Stimulated activated CD8-positive, alpha-beta memory T cell treated with anti-CD3 and anti-CD28 coated beads, Interleukin-7, amount 100 ng/mL, for 4 hours (primary cell): ENCODE results near the gene RIPPLY1.
A peak's percentile ranks its signal among the peaks of the same experiment; 100 is the strongest.
"Not testable (repeated sequence)": the region's sequence is repeated elsewhere in the genome, so short reads cannot be mapped to it uniquely, and the experiment has no call there.

Experiments
- DNase-seq, 2 donors: peaks; one replicate each; pipeline ENCODE4 v3.0.0-alpha.2; 2020; ENCODE audit warnings: low read depth in 2 of 2

The RIPPLY1 gene

GRCh38 chrX:106906361-106906760 is 3.2 kb upstream of the RIPPLY1 start:
- DNase-seq, result no peak

DNA sequence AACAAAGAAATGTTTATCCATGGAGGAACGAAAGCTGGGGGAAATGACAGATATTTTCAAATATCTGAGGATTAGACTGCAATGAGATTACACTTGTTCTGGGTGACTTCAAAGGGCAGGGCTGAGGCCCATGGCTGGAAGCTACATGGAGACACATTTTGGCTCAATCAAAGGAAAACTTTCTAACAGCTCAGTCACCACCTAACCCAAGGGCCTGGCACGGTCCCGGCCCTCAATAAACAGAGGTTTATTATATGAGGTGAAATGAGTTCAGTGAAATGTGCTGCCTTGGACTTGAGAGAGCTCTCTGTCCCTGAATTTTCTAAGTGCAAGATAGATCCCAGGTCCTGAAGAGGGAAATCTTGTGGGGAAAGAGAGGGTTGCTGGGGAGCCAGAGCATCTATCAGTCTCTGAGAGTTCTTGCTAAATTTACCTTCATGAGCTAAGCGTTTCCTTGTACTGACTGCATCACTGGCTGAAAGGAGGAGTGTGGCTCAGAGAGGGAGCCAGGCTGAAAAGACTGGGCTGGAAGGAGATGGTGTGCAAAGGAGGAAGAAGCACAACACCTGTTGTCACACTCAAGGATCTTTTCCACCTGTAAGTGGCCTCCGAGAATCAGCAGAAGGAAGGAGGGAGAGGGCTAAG is 2.0 kb upstream of the RIPPLY1 start:
- no peak for DNase-seq

- no peak for DNase-seq
Observed at GRCh38 chrX:106903856-106904528, 851 bp upstream of the RIPPLY1 start.

DNA sequence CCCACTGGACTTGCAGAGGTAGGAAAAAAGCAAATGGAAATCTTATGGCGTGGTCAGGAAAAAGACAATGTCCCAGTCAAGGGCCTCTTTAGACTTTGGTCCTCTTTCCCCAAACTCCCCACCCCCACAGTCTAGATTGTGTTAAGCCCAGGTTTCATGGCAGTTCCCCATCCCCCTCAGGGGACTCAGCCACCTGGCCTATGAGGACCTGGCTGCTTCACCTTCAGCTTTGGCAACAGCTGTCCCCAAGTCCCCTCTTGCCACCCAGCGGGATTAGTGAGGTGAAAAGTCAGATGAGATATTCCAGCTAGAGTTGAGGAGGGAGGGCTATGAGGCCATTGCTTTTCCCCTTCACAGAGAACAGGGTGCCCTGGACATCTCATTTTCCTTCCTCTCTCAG is 457 bp downstream of the RIPPLY1 start:
- no peak for DNase-seq

DNA sequence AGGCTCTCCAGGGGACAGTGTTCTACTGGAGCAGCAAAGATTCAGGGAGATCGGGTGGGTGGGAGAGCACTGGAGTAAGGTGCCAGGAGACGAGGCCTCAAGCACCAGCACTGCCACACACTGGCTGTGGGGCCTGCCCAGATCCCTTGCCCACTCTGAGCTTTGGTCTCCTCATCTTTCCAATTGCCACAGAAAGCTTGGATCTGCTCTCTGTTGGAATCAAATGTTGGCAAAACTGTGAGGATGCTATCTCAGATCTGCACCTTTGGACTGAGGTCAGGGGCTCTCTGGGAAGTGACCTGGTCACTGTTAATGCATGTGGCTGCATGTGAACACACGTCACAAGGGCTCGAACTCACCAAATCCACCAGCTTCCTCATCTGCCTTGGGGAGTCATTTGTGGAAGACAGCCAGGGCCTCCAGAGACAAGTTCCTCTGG is 1.3 kb downstream of the RIPPLY1 start:
- no peak for DNase-seq

- no peak for DNase-seq
Observed at GRCh38 chrX:106901341-106901740, 1.8 kb downstream of the RIPPLY1 start.

GRCh38 chrX:106899841-106900240 is 3.3 kb downstream of the RIPPLY1 start:
- no peak for DNase-seq

DNA sequence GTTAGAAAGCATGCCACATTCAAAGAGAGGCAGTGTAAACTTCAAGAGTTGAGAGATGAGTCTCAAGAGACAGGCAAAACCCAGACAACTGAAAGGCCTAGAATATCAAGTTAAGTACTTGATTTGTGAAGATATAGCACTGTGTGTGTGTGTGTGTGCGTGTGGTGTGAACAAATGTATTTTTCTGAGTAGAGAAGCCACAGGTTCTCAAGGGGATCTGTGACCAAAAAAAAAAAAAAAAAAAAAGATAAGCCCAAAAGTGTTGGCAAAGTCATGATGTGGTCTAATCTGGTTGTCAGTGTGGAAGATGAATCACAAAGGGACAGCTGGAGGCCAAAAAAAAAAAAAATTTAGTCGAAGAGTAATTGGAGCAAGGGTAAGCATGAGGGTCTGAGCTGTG is 3.9 kb downstream of the RIPPLY1 start:
- no peak for DNase-seq

- DNase-seq, result no peak
Observed at GRCh38 chrX:106898462-106898861, 4.7 kb downstream of the RIPPLY1 start.

DNA sequence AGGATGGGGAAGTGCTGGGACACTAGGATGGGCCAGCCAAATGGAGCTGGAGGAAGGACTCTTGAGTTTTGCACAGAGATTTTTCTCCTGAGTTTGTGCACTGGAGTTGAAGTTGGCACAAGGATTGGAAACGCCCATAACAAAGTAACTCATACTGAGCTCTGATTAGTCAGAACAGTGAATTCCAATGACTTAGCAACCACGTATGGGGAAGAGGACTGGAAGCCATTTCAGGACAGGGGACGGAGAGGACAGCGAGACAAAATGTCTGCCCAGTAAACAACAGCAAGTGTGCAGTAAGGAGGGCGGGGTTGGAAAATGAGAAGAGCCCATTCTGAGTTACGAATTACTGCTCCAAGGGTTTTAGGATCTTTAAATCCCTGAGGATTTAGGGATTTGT is 5.9 kb downstream of the RIPPLY1 start:
- no peak for DNase-seq

DNA sequence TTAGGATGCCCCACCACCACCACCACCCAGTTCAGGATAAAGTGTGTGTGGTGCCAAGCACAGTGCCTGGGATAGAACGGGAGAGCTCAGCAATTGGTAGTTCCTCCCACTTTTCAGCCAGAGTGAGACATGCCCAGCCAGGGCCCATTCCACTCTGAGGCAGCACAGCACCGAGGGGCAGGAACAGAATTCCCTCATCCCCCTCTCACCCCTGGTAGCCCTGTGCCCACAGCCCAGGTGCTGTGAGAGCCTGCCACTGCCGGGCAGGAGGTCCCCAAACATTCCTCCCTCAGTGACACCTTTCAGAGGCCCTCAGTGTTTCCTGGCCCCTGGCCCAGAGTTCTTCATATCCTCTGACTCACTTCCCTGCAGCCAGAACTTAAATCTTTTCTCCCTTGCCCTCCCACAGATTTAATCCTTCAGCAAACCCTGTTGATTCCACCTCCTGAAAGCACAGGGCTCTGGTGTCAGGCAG is 8.1 kb downstream of the RIPPLY1 start:
- DNase-seq, result no peak

DNA sequence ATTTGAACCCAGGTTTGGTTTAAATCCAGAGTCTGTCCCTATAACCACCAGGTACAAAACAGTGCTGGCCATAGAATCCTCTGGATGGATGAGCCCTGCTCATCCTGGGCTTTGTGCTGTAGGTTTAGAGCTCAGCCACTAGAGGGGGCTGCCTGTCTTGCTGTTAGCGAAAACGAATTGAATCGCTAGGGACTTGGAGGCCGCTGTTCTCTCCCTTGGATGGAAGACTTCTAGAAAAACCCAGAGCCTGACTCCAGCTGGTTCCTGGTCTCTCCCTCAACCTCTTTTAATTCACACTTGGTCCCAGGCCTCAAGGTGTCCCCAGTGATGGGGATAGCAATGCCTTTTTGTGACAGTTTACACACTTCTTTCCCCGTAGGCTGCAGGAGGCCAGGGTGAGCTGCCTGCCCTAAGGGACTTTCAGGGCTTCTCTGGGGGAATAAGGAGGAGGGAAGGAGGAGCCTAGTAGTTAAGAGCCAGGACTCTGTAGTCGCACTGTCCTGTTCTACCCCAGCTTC is 8.7 kb downstream of the RIPPLY1 start:
- peak in 1 of 2 donors; percentile 7 for DNase-seq

- no peak for DNase-seq
Observed at GRCh38 chrX:106891762-106892460, 11.2 kb downstream of the RIPPLY1 start.

GRCh38 chrX:106889468-106889867 is 13.7 kb downstream of the RIPPLY1 start:
- no peak for DNase-seq

DNA sequence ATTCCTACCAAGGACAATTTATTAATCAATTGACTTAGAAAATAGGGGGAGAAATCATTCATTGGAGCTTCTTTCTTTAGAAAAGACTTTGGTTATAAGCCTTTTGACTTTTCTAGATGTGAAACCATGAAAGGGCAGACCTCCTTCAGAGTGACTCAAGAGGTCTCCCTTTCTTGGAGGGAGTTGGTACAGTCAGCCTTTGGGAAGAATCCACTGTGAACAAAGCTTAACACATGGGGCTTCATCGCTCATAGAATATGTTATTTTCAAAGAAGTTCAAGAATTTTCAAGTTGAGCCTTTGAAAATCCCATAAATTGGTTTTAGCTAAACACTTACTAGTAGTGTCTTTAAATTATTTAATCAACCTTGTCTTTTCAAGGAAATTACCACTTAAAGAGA is 28.0 kb downstream of the RIPPLY1 start:
- no peak for DNase-seq

DNA sequence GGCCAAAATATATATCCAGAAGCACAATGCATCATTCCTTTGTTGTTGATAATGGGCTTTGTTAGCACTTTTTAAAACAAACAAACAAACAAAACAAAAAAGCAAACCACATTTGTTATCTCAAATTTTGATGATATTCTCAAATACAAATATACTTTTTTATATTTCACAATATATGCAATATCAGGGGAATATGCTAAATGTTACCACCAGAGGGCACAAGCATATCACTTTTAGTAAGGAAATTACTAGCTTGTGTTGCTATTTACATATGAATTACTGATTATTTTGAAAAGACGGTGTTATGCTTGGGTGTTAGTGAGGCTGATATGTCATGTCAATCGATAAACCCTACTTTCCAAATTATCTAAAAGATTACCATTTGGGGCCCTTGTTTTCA is 29.1 kb downstream of the RIPPLY1 start:
- DNase-seq, result no peak

- DNase-seq, result not testable (repeated sequence)
Observed at GRCh38 chrX:106872796-106873195, 30.3 kb downstream of the RIPPLY1 start.

GRCh38 chrX:106863697-106864096 is 39.4 kb downstream of the RIPPLY1 start:
- DNase-seq, result no peak

DNA sequence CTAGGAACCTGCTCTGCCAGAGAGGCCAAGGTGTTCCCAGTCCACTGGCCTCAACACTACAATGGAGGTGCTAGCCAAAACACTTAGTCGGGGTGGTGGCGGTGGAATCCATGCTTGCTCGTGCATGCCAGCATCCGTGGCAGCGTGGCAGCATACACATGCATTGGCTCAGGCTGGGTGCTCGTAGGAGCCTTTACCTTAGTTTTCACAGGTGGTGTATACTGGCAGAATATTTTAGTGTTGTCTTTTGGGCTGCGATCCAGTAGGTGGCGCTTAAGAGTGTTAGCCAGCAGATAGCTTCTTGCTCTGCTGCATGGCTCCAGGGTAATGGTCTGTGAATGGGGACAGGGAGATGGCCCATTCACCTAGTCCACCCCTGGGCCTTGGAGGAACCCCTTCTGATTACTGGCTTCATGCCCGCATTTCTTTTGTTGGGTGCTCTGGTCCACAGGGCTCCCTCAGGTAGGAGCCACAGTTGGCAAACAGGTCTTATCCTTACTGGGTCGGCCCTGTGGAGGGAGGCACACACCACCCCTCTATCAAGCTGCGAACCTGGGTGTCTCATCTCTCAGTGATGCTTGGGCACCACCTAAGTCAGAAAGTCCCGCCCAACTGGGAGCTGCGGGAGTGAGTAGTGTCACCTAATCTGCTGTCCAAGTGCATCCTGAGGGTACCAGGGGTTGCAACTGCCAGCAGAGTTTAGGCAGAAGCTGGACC is 40.0 kb downstream of the RIPPLY1 start:
- DNase-seq, result no peak
